ENCODE results near the gene ZFPM1. TPM values are rescaled to one million over a fixed set of nuclear protein-coding genes. Genes with fewer than 3 reads are reported as not detected.

Gene ZFPM1
- total RNA-seq, 2 donors from 2014 or later = 4.1 to 21.5 TPM

DNA sequence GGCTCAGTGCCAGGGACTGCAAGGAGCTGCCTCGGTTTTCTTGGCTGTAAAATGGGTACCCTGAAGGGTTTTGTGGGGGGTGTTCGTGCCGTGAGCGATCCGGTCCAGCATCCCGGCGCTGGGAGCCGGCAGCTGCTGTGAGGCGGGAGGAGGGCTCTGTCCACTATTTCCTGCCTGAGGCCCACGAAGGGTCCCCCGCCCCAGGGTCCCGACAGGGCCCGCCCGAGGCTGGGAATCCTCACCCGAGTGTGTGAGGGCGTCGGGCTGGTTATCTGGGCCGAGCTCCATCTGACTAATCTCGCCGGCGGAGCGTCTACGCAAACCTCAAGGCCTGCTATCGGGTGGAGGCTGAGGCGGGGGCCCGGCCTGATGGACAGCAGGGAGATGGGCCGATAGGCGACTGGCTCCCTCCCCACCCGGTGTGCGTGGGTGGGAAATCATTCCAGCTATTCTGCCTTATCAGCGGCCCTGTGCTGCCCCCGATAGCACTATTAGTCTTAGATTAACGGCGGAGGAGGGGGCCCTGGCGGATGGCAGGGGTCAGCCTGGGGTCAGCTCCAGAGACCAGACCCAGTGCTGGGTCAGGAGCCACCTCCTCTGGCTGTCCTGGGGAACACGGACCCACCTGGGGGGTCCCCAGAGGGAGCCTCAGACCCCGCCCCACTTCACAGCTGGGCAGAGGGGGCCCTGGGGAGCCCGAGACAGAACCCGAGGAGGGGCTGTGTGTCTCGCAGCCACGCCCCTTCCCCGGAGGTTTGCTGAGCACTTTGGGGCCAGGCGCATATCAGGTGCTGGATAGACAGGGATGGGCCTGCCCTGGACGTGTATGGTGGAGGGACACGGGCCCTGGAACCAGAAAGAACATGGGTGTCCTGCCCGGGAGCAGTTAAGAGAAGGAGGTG lies 44.7 kb downstream of the ZFPM1 start:
- TF ChIP-seq POLR2A (IDR thresholded peaks at IDR 0.05) (no peak), CTCF (IDR thresholded peaks at IDR 0.05) (no peak), POLR2AphosphoS5 (IDR thresholded peaks at IDR 0.05) (no peak)
- Histone ChIP-seq H3K27ac (no peak overlapping the region), H3K9me3 (no peaks in the 10 kb centered on the region), H3K36me3 (no peaks in the 10 kb centered on the region), H3K4me1 (replicated peaks) (no peaks in the 10 kb centered on the region), H3K27me3 (replicated peaks; ENCODE audit: insufficient read depth) (no peaks in the 10 kb centered on the region), H3K4me3 (no peak overlapping the region)
- DNase-seq (ENCODE audit: low spot score) = no peak
- 83% methylated on average over 43 of the region's 46 CpGs for WGBS
- intact Hi-C loops (cut with DNase I) = no loop called here

- no peak overlapping the region for H3K27ac ChIP-seq
- 93% methylated on average over 27 of the region's 27 CpGs for WGBS
- TF ChIP-seq POLR2A (IDR thresholded peaks at IDR 0.05) (no peak), POLR2AphosphoS5 (IDR thresholded peaks at IDR 0.05) (no peak), CTCF (IDR thresholded peaks at IDR 0.05) (no peak)
- H3K27me3 ChIP-seq (replicated peaks; ENCODE audit: insufficient read depth) = no peaks in the 10 kb centered on the region
- no peak for DNase-seq (ENCODE audit: low spot score)
- intact Hi-C loops (cut with DNase I) = no loop called here
- no peak overlapping the region for H3K4me3 ChIP-seq
- no peaks in the 10 kb centered on the region for H3K9me3 ChIP-seq
- no peaks in the 10 kb centered on the region for H3K4me1 ChIP-seq (replicated peaks)
- H3K36me3 ChIP-seq = no peaks in the 10 kb centered on the region
Observed at GRCh38 chr16:88498576-88499208, 45.6 kb downstream of the ZFPM1 start.

DNA sequence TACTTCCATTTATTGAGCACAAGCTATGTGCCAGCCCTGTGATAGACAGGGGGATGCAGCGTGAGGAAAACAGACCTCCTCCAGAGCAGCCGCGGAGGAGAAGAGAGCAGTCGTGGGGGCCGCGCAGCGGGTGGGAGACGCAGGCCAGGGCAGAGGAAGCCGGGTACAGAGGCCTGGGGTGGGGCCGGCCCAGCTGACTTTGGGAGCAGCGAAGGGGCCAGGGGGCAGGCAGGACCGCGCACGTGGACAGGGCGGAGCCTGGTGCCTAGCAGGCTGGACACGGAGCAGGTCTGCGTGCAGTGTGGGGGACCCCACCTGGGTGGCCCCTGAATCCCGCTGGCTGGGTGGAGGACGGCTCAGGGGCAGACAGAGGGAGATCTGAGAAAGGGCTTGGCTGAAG lies 46.2 kb downstream of the ZFPM1 start:
- DNase-seq (ENCODE audit: low spot score) = no peak
- Histone ChIP-seq H3K4me3 (no peak overlapping the region), H3K4me1 (replicated peaks) (no peaks in the 10 kb centered on the region)

DNA sequence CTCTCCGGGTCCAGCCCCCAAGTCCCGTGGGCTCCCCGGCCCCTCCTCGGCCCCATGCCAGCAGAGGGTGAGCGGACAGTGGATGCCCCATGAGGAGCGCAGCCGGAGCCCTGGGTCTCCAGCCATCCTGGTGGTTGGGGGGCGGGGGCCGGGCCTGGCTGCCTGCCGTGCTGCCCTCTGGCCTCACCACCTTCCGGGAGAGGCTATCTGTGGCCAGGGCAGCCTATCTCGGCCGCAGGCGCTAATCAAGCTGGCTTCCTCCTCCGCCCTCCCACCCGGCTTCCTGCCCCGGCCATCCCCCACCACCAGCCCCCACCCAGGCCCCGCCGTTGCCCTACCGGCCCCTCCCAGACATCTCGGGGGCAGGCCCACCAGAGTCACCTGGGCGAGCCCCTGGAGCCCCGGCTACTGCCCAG lies 46.8 kb downstream of the ZFPM1 start:
- Histone ChIP-seq H3K36me3 (no peaks in the 10 kb centered on the region), H3K4me1 (replicated peaks) (no peaks in the 10 kb centered on the region), H3K27me3 (replicated peaks; ENCODE audit: insufficient read depth) (no peaks in the 10 kb centered on the region), H3K27ac (no peak overlapping the region), H3K4me3 (no peak overlapping the region), H3K9me3 (no peaks in the 10 kb centered on the region)
- no peak for TF ChIP-seq POLR2AphosphoS5 (IDR thresholded peaks at IDR 0.05)
- TF ChIP-seq CTCF (IDR thresholded peaks at IDR 0.05) = no peak
- TF ChIP-seq POLR2A (IDR thresholded peaks at IDR 0.05) = no peak
- intact Hi-C loops (cut with DNase I) = no loop called here
- WGBS = 81% methylated on average over 20 of the region's 23 CpGs
- DNase-seq (ENCODE audit: low spot score) = no peak

More for the DNA sequence above, 46.2 kb downstream of the ZFPM1 start:
- no peaks in the 10 kb centered on the region for H3K27me3 ChIP-seq (replicated peaks; ENCODE audit: insufficient read depth)
- no peak for TF ChIP-seq POLR2A (IDR thresholded peaks at IDR 0.05)
- intact Hi-C loops (cut with DNase I) = no loop called here
- 77% methylated on average over 19 of the region's 19 CpGs for WGBS
- no peaks in the 10 kb centered on the region for H3K9me3 ChIP-seq
- no peaks in the 10 kb centered on the region for H3K36me3 ChIP-seq
- H3K27ac ChIP-seq = no peak overlapping the region

DNA sequence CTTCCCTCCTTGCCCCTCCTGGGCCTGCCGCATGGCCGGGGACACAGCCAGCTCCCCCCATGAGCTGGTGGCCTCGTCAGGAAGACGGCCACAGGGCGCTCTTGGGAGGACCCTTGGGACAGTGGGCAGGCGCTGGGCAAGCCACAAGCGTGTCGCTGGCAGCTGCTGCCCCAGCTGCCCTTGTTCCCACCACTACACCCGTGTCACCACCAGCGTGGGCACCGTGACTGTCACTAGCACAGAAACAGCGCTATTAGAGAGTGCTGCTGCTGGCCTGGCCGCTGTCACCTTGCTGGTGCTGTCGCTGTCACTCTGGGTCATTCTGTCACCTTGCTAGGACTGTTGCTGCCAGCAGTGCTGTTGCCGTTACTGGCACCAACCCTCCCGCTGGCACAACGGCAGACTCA lies 47.2 kb downstream of the ZFPM1 start:
- TF ChIP-seq CTCF (IDR thresholded peaks at IDR 0.05) = no peak
- no peak for TF ChIP-seq POLR2AphosphoS5 (IDR thresholded peaks at IDR 0.05)
- TF ChIP-seq POLR2A (IDR thresholded peaks at IDR 0.05) = no peak
- Histone ChIP-seq H3K4me1 (replicated peaks) (no peaks in the 10 kb centered on the region), H3K4me3 (no peak overlapping the region), H3K9me3 (no peaks in the 10 kb centered on the region), H3K27me3 (replicated peaks; ENCODE audit: insufficient read depth) (no peaks in the 10 kb centered on the region), H3K36me3 (no peaks in the 10 kb centered on the region), H3K27ac (no peak overlapping the region)
- DNase-seq (ENCODE audit: low spot score) = no peak
- intact Hi-C loops (cut with DNase I) = no loop called here
- WGBS = 84% methylated on average over 11 of the region's 17 CpGs

Data from prostate gland (tissue), 2 donors.